H7 (cell line): Measurements from ENCODE around the gene MAGIX. TPM values are rescaled to one million over a fixed set of nuclear protein-coding genes. Genes with fewer than 3 reads are reported as not detected.
A peak's percentile ranks its signal among the peaks of the same experiment; 100 is the strongest.

ENCODE experiments used
- DNase-seq: peaks from one replicate; pipeline ENCODE4 v3.0.0; 2012
- H3K27me3 ChIP-seq: 2 replicates; pipeline ENCODE4 v1.6.0; 2011; ENCODE audit warnings: mild to moderate bottlenecking, low read length; ENCODE audit not compliant: control insufficient read depth, insufficient read depth
- H3K36me3 ChIP-seq: replicated peaks from 2 replicates; pipeline ENCODE4 v1.5.1; 2011; ENCODE audit warnings: low read length; ENCODE audit not compliant: control insufficient read depth, insufficient read depth
- H3K4me3 ChIP-seq: 2 replicates; pipeline ENCODE4 v1.5.1; 2011; ENCODE audit warnings: low read depth, mild to moderate bottlenecking, control low read depth, low read length, moderate library complexity; ENCODE audit not compliant: insufficient read depth
- total RNA-seq: library from RNA; depleted of rRNA; stranded (reverse); fragments of >200 nt; shearing (Covaris generic); gene quantifications from 2 replicates; pipeline ENCODE4 v1.2.3, GENCODE V29; 2014

Gene MAGIX
- total RNA-seq, 1 experiment from 2014 or later: 0.21 TPM

- Histone ChIP-seq H3K36me3 (no peaks in the 10 kb centered on the region), H3K27me3 (peaks cover 4% of the 10 kb centered on the region; the same call in 1 of the 2 replicates), H3K4me3 (peak overlapping the region; percentile 42; the same call in 1 of the 2 replicates)
- no peak for DNase-seq
Observed at GRCh38 chrX:49199315-49199595, 36.7 kb downstream of the MAGIX start.

GRCh38 chrX:49199906-49200771 is 37.6 kb downstream of the MAGIX start, which contains the start of gene SYP:
SYP (minus strand) TSS chrX:49200193; CDS start chrX:49200186, 7 bp downstream.
- Histone ChIP-seq H3K4me3 (peak within 1 kb of the TSS; percentile 42), H3K27me3 (peaks cover 4% of the 10 kb centered on the region; the same call in 1 of the 2 replicates), H3K36me3 (no peaks in the 10 kb centered on the region)
- peak; percentile 96 for DNase-seq

GRCh38 chrX:49202022-49202421 is 39.5 kb downstream of the MAGIX start:
- peaks cover 4% of the 10 kb centered on the region; the same call in 1 of the 2 replicates for H3K27me3 ChIP-seq
- H3K4me3 ChIP-seq: no peak overlapping the region
- no peak for DNase-seq
- no peaks in the 10 kb centered on the region for H3K36me3 ChIP-seq

GRCh38 chrX:49203536-49203935 is 41.0 kb downstream of the MAGIX start:
- DNase-seq: no peak
- H3K36me3 ChIP-seq: no peaks in the 10 kb centered on the region
- no peak overlapping the region for H3K4me3 ChIP-seq
- peaks cover 4% of the 10 kb centered on the region; the same call in 1 of the 2 replicates for H3K27me3 ChIP-seq

- DNase-seq: no peak
- Histone ChIP-seq H3K4me3 (no peak overlapping the region), H3K36me3 (no peaks in the 10 kb centered on the region), H3K27me3 (peaks cover 2% of the 10 kb centered on the region; the same call in 1 of the 2 replicates)
Observed at GRCh38 chrX:49204017-49204416, 41.5 kb downstream of the MAGIX start.

- no peaks in the 10 kb centered on the region for H3K27me3 ChIP-seq
- no peak for DNase-seq
- no peak overlapping the region for H3K4me3 ChIP-seq
- H3K36me3 ChIP-seq: no peaks in the 10 kb centered on the region
Observed at GRCh38 chrX:49204709-49205108, 42.2 kb downstream of the MAGIX start.

- no peaks in the 10 kb centered on the region for H3K36me3 ChIP-seq
- DNase-seq: no peak
- no peak overlapping the region for H3K4me3 ChIP-seq
- H3K27me3 ChIP-seq: no peaks in the 10 kb centered on the region
Observed at GRCh38 chrX:49205443-49205842, 42.9 kb downstream of the MAGIX start.

GRCh38 chrX:49206543-49206942 is 44.0 kb downstream of the MAGIX start:
- DNase-seq: no peak
- Histone ChIP-seq H3K36me3 (no peaks in the 10 kb centered on the region), H3K4me3 (no peak overlapping the region), H3K27me3 (no peaks in the 10 kb centered on the region)

GRCh38 chrX:49208399-49208798 is 45.8 kb downstream of the MAGIX start:
- H3K27me3 ChIP-seq: no peaks in the 10 kb centered on the region
- no peak overlapping the region for H3K4me3 ChIP-seq
- no peak for DNase-seq
- H3K36me3 ChIP-seq: no peaks in the 10 kb centered on the region

GRCh38 chrX:49209434-49210251 is 47.1 kb downstream of the MAGIX start:
- no peaks in the 10 kb centered on the region for H3K27me3 ChIP-seq
- no peaks in the 10 kb centered on the region for H3K36me3 ChIP-seq
- peak overlapping the region; percentile 28 for H3K4me3 ChIP-seq
- peak; percentile 82 for DNase-seq

GRCh38 chrX:49210406-49210805 is 47.8 kb downstream of the MAGIX start:
- Histone ChIP-seq H3K4me3 (no peak overlapping the region), H3K36me3 (no peaks in the 10 kb centered on the region), H3K27me3 (no peaks in the 10 kb centered on the region)
- DNase-seq: no peak

- Histone ChIP-seq H3K36me3 (no peaks in the 10 kb centered on the region), H3K27me3 (no peaks in the 10 kb centered on the region)
- no peak for DNase-seq
Observed at GRCh38 chrX:49211074-49211473, 48.5 kb downstream of the MAGIX start.

GRCh38 chrX:49212209-49212608 is 49.7 kb downstream of the MAGIX start:
- Histone ChIP-seq H3K27me3 (no peaks in the 10 kb centered on the region), H3K36me3 (no peaks in the 10 kb centered on the region), H3K4me3 (no peak overlapping the region)
- DNase-seq: no peak

More at GRCh38 chrX:49211074-49211473, 48.5 kb downstream of the MAGIX start:
- H3K4me3 ChIP-seq: no peak overlapping the region

- no peak overlapping the region for H3K4me3 ChIP-seq
- no peaks in the 10 kb centered on the region for H3K27me3 ChIP-seq
- no peaks in the 10 kb centered on the region for H3K36me3 ChIP-seq
- DNase-seq: no peak
Observed at GRCh38 chrX:49212861-49213260, 50.3 kb downstream of the MAGIX start.

- no peak for DNase-seq
- Histone ChIP-seq H3K27me3 (no peaks in the 10 kb centered on the region), H3K4me3 (no peak overlapping the region), H3K36me3 (no peaks in the 10 kb centered on the region)
Observed at GRCh38 chrX:49214416-49214815, 51.9 kb downstream of the MAGIX start.
